Mononuclear cell (primary cell): ENCODE results near the gene BICD2. TPM values are rescaled to one million over a fixed set of nuclear protein-coding genes. Genes with fewer than 3 reads are reported as not detected.

Experiments
- H3K27me3 ChIP-seq: 2 replicates; pipeline ENCODE4 v1.6.0; 2011; ENCODE audit warnings: low read length, control low read depth; ENCODE audit not compliant: insufficient read depth
- H3K4me1 ChIP-seq: 2 replicates; pipeline ENCODE4 v1.5.1; 2011; ENCODE audit warnings: mild to moderate bottlenecking, low read length, control low read depth; ENCODE audit not compliant: insufficient read depth
- H3K4me3 ChIP-seq: 2 replicates; pipeline ENCODE4 v1.5.1; 2011; ENCODE audit warnings: mild to moderate bottlenecking, low read length, moderate library complexity
- H3K9me3 ChIP-seq: 2 replicates; pipeline ENCODE4 v1.5.1; 2011; ENCODE audit warnings: low read depth, mild to moderate bottlenecking, control low read depth, low read length
- total RNA-seq: library from RNA; depleted of rRNA; stranded (reverse); fragments of >200 nt; gene quantifications from one replicate; pipeline ENCODE4 v1.2.3, GENCODE V29; 2012

BICD2 gene
- total RNA-seq, 1 donor = 27.9 TPM

DNA sequence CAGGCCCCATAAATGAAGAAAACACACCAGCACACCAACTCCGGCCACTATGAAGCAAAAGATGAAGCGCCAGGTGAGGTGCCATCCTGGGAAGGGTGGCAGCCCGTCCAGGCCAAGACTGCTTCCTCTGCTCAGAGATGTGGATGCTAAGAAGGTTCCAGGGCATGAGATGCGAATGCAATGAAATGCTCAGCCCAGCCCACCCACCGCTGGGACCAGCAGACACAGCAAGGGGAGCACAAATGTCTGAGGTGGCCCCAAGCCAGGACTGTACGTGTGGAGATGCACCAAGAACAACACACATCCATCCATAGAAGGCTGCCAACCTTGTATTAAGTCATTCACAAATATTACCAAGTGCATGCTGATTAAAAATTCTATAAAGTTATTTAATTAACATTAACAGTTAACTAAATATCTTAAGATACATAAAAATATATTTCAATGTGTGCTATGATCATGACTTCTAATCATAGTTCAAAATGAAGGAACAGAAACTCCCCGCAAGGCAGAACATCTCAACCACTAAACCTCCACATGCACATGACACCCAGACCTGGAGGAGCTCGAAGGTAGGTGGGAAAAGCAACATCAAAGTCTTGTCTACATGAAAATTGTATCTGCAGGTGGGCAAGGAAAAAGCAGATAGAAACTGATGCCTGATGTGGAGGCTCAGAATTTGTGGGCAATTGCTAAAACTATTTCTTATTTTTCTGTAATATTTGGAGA is 43.7 kb downstream of the BICD2 start:
- Histone ChIP-seq H3K9me3 (no peaks in the 10 kb centered on the region), H3K4me3 (no peak overlapping the region), H3K27me3 (no peaks in the 10 kb centered on the region), H3K4me1 (peaks cover 15% of the 10 kb centered on the region)

DNA sequence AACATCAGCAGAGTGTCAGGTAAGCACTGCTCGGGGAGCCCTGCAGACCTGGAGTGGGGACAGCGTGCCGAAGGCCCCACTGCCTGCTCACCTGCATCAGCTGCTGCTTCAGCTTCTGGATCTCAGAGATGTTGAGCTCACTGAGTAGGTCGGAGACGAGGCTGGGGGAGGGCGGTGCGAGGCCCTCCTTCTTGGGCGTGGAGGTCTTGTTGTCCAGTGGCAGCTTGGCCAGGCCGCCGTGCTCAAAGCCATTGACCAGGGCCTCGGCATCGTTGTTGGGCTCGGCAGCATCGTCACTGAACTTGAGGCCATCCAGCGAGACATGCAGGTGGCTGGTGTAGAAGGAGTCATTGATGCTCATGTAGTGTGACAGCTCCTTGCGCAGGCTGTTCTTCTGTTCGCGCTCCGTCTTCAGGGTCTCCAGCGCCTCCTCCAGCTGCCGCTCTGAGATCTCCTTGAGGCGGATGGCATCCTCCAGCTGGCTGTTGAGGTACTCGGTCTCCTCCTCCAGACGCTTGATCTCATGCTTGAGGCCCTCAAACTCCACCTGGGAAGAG is 44.3 kb downstream of the BICD2 start:
- Histone ChIP-seq H3K27me3 (no peaks in the 10 kb centered on the region), H3K4me3 (no peak overlapping the region), H3K9me3 (no peaks in the 10 kb centered on the region), H3K4me1 (peaks cover 15% of the 10 kb centered on the region)

DNA sequence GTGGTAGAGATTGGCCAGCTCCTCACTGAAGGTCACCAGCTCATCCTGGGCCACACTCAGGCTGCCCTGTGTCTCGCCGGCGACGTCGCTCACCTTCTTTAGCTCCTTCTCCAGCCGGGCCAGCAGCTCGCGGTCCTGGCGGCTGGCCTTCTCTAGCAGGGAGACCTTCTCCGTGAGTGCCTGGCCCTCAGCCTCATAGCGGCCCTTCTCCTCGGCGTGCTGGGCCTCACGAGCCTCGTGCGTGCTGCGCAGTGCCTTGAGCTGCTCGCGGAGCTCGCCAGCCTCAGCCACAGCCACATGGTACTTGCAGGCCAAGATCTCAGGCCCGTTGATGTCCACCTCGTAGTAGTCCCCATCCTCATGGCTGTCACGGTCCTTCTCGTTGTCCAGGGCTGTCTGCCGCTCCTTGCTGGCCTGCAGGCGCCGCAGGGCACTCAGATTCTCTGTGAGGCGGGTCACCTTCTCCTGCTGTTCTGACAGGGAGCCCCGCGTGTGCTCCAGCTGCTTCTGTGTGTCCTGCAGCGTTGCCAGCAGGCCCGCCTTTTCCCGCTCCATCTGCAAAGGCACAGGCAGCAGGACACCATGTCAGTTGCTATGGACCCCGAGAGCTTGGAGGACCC is 45.5 kb downstream of the BICD2 start:
- Histone ChIP-seq H3K4me3 (no peak overlapping the region), H3K27me3 (no peaks in the 10 kb centered on the region), H3K4me1 (peaks cover 15% of the 10 kb centered on the region), H3K9me3 (no peaks in the 10 kb centered on the region)

DNA sequence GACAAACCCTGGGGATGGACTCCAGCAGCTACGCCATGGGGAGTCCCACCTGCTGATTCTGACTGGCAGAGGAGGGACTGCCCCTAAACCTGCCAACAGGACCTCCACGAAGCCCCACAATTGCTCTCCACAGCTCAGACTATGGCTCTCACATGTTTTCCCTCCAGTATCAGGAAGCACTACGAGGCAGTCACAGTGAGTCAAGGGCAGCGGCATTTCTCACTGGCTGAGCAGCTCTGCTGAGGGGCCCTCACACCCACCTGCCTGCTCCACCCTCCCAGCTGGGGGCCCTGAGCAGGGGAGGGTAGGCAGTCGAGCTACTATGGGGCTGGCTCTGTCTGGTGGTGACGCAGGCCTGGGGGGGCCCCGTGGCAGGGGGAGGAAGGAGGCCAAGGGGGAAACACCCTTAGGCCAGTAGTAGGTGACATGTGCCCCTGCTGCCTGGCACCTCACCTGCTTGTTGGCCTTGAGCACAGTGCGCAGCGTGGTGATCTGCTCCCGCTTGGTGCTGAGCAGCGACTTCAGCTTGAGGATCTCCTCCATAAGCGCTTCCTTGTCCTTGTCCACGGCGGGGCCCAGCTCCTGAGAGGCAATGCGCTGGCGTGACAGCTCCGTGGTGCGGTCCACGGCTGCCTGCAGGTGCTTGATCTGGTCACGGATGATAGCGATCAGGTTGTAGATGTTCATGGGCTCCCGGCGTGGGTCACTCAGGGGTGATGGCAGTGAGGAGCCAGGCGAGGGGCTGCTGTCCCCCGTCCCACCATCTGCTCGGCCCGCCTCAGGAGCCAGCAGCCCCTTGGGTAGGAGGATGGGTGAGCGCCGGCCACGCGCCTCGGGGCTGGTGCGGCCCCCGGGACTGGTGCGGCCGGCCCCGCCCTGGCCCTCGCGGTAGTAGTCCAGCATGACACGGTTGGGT is 46.3 kb downstream of the BICD2 start:
- peaks cover 15% of the 10 kb centered on the region for H3K4me1 ChIP-seq
- no peak overlapping the region for H3K4me3 ChIP-seq
- no peaks in the 10 kb centered on the region for H3K9me3 ChIP-seq
- no peaks in the 10 kb centered on the region for H3K27me3 ChIP-seq

DNA sequence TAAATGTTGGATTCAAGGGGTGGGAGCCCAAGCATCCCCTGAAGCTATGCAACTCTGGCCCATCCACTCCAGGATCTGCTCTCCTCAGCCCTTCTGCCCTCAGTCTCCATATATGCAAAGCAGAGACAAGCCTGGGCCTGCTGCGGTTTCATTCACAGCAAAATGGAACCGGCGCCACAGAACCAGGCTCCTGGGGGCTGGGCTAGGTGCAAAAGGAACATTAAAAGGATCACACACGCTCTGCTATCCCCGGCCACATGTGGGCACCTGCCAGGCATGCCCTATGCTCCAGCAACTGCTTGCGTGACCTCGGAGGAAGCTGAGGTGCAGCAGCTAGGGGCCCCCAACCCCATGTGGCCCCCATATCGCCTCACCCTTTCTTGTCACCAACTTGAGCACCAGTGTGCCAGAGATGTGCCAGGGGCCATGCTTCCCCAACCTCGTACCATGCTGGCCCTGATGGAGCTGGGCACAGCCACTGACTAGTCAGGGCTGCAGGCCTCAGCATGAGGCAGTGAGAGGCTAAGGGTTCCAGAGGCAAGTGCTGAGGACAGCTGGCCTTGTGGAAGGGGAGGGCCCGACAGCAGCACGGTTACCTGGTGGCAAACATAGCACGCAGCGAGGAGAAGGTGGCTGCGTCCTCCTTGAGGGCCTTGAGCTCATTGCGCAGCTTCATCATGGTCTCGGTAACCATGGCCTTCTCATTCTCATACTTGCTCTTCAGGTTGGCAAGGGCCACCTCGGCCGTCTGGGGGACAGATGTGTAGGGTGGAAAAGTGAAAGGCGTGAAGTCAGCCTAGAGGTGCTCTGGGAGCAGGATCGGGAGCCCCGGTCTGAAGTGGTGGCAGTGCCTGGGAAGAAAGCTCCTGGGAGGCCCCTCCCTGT is 47.2 kb downstream of the BICD2 start:
- H3K4me3 ChIP-seq = no peak overlapping the region
- H3K9me3 ChIP-seq = no peaks in the 10 kb centered on the region
- peaks cover 15% of the 10 kb centered on the region for H3K4me1 ChIP-seq
- H3K27me3 ChIP-seq = no peaks in the 10 kb centered on the region

DNA sequence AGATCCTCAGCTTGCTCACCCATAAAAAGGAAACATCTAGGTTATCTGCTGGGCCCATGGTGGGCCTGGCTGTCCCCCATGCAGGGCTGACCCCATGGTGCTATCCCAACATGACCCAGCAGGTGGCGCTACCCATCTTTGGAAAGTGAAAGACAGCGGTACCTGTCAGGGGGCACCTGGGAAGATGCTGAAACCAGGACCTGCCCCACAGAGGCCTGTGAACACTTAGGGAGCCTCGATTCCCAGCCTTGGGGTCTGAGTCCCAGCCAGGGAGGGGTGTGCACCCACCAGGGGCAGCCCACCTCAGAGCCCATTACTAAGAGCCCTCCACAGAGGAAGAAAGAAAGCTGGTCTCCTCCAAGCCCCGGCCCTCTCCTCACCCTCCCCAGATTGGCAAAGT is 48.1 kb downstream of the BICD2 start:
- Histone ChIP-seq H3K27me3 (no peaks in the 10 kb centered on the region), H3K4me3 (no peak overlapping the region), H3K4me1 (peaks cover 15% of the 10 kb centered on the region), H3K9me3 (no peaks in the 10 kb centered on the region)

DNA sequence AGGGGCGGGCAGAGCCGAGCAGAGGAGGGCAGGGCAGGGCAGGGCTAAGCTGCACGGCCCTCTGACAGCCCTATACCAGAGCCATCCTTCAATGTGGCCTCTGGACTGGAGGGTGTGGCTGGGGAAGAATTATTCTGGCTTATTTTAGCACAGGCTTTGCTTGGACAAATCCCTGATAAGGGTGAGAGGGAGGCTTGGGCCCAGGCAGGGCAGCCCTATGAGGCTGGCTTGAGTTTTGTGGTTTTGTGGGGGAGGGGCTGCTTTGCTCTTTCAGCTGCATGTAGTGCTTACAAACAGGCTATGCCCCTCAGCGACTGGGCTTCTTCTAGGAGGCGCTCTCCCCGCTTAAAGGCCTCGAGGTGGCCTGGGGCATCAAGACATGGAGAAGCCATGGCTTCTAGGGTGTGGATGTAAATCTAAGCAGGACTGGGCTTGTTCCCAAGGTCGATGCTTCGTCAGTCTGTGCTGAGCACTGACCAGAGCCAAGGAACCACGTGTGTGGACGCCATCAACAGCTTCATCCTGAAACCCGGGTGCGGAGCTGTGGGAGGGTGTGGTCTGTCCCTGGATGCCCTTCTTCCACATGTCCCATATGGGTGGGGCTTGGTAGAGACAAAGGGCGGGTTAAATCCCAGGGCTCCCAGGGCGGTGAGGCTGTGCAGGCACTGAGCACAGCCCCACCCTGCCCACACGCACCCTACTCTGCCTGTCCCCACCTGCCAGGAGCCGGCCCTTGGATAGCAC is 49.0 kb downstream of the BICD2 start:
- Histone ChIP-seq H3K4me1 (peaks cover 8% of the 10 kb centered on the region), H3K9me3 (no peaks in the 10 kb centered on the region), H3K27me3 (no peaks in the 10 kb centered on the region), H3K4me3 (no peak overlapping the region)

DNA sequence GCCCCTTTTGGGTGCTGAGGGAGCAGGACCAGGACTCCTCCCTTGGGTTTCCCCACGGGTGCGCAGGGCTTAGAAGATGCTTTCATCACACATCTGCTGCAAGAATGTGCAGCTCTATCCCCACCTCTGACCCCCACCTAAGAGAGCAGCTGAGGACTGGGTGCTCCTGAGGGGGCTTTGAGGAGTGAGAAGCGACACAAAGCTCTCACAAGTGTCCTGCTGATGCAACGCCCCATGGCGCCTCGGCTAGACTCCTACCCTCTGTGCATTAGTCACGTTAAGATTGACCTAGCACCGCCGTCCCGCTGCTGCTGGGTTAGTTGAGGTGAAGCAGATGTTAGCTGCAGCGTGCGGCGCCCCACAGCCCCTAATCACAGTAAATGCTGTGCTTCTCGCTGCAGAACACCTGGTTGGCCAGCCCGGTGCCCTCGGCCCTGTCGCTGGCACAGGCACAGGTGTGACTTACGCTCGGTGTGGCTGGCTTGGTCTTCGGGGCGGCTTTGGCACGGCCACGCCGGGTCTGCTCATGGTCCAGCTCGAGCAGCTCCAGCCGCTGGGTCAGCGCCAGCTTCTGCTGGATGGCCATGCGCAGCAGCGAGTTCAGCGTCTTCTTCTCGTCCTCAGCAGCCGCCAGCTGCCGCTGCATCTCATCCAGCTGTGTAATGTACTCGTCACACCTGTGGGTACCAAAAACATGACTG is 49.7 kb downstream of the BICD2 start:
- H3K4me3 ChIP-seq = no peak overlapping the region
- peaks cover 7% of the 10 kb centered on the region for H3K4me1 ChIP-seq
- H3K27me3 ChIP-seq = no peaks in the 10 kb centered on the region
- H3K9me3 ChIP-seq = no peaks in the 10 kb centered on the region

DNA sequence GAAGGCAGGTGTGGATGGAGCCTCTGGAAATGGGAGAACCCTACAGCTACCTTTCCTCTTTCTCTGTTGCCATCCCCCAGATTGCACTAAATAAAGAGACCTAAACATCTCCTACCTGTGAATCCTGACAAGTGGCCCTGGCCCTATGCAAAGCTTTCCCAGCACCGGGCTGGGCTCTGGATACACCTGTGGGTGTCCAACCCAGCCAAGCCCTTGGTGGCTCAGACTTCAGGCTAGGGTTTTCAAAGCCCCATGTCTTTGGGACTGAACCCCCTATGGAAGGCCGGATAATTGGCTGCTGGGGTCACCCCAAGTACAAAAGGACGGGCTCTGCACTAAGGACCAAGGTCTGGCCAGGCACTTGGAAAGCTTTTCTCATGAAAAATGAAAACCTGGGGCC is 50.6 kb downstream of the BICD2 start:
- peaks cover 7% of the 10 kb centered on the region for H3K4me1 ChIP-seq
- no peak overlapping the region for H3K4me3 ChIP-seq
- H3K27me3 ChIP-seq = no peaks in the 10 kb centered on the region
- no peaks in the 10 kb centered on the region for H3K9me3 ChIP-seq

DNA sequence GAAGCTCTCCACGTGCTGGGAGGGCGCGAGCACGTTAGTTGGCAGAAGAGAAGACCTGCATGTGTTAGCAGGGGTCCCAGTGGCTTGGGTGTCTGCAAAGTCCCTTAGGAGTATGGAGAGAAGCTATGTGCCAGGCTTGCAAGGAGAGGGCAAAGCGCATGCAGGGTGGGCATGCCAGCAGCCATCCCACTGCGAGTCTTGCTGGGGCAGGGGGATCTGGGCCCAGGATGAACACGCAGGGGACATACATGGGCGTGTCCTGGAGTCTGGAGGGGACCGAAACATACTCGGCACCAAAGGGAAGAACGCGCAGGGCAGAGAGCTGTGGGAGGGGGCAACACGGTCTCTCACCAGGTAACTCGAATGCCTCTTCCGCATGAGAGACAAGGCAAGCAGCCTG is 51.1 kb downstream of the BICD2 start:
- H3K4me1 ChIP-seq = peaks cover 7% of the 10 kb centered on the region
- H3K9me3 ChIP-seq = no peaks in the 10 kb centered on the region
- H3K4me3 ChIP-seq = no peak overlapping the region
- H3K27me3 ChIP-seq = no peaks in the 10 kb centered on the region

DNA sequence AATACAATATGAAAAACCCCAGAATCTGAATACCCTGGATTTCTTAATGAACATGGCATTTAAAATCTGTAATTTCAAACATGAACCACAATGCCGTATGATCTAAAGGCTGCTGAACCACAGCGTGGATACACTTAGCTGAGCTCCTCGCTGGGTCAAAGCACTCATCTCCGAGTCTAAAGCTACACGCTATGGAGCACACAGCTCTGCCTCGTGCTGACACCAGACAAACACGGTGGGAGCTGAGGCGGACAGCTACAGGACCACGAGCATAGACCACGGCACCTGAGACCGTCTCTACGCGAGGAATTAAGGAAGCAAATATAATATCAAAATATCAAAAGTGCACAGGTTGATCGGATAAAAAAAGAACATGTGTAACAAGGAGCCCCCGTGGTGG is 51.9 kb downstream of the BICD2 start:
- H3K4me1 ChIP-seq = peaks cover 7% of the 10 kb centered on the region
- H3K9me3 ChIP-seq = no peaks in the 10 kb centered on the region
- H3K4me3 ChIP-seq = no peak overlapping the region
- H3K27me3 ChIP-seq = no peaks in the 10 kb centered on the region

DNA sequence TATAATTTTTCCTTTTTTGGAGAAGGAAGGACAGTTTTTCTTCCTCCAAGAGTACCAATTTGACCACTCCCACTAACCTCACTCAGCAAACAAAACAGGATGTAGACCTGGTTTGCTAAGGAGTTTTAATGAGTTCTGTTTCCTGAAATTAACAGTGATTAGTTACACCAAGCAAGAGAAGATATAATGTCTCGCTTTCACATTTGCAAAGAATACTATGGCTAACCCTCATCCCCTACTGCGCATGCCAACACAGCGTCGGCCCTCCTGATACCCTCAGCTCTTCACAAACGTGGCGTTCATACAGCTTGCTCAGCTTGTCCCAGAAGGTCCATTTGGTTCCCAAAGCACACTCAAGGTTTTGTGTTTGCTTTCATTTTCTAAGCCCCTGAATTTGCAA is 52.8 kb downstream of the BICD2 start:
- H3K27me3 ChIP-seq = no peaks in the 10 kb centered on the region
- no peak overlapping the region for H3K4me3 ChIP-seq
- H3K4me1 ChIP-seq = peaks cover 7% of the 10 kb centered on the region
- H3K9me3 ChIP-seq = no peaks in the 10 kb centered on the region

DNA sequence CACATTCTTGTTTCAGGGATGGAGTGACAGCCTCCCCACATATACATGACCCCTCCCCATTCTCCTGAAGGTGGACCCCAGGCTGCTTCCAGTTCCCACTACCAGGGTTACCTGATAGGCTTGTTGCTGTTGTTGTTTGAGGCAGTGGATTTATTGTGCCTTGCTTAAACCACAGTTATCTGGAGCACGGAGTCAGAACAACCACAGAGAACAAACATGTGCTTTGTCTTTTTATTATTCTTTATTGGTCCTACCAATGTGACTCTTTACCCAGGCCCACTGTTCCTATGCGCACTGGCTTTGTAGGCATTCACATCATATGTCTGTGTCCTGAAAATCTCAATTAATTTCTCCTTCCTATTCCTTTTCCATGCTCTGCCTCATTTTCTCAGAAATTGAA is 53.5 kb downstream of the BICD2 start:
- no peaks in the 10 kb centered on the region for H3K27me3 ChIP-seq
- H3K4me1 ChIP-seq = peaks cover 7% of the 10 kb centered on the region
- H3K4me3 ChIP-seq = no peak overlapping the region
- no peaks in the 10 kb centered on the region for H3K9me3 ChIP-seq
